NCI-H1436 treated with DMSO at 0.1 percent for 48 hours (cell line): ENCODE measurements around the gene REG3A.

Experiments
- DNase-seq: peaks from one replicate; lab custom pipeline; 2025; lab: John Stamatoyannopoulos, UW

REG3A gene

GRCh38 chr2:79159653-79160052 lies at the start of gene REG3A:
REG3A (minus strand) TSS chr2:79159753; CDS start chr2:79159405, 348 bp downstream.
- DNase-seq = no peak

- DNase-seq = no peak
Measured at GRCh38 chr2:79200762-79201161, 41.2 kb upstream of the REG3A start.

- DNase-seq = no peak
Measured at GRCh38 chr2:79191816-79192215, 32.3 kb upstream of the REG3A start.

GRCh38 chr2:79191081-79191480 lies 31.5 kb upstream of the REG3A start:
- DNase-seq = no peak

GRCh38 chr2:79189465-79189864 lies 29.9 kb upstream of the REG3A start:
- DNase-seq = no peak

GRCh38 chr2:79181617-79182016 lies 22.1 kb upstream of the REG3A start:
- DNase-seq = no peak

GRCh38 chr2:79180092-79180491 lies 20.5 kb upstream of the REG3A start:
- DNase-seq = no peak

GRCh38 chr2:79179036-79179435 lies 19.5 kb upstream of the REG3A start:
- no peak for DNase-seq

- no peak for DNase-seq
Measured at GRCh38 chr2:79178076-79178674, 18.6 kb upstream of the REG3A start.

GRCh38 chr2:79171348-79171958 lies 11.9 kb upstream of the REG3A start:
- DNase-seq = no peak

GRCh38 chr2:79162801-79163200 lies 3.2 kb upstream of the REG3A start:
- DNase-seq = no peak

GRCh38 chr2:79162132-79162531 lies 2.6 kb upstream of the REG3A start:
- no peak for DNase-seq

GRCh38 chr2:79159030-79159429 lies 523 bp downstream of the REG3A start:
- no peak for DNase-seq

- no peak for DNase-seq
Measured at GRCh38 chr2:79155826-79156476, 3.6 kb downstream of the REG3A start.

GRCh38 chr2:79139423-79139822 lies 20.1 kb downstream of the REG3A start:
- DNase-seq = no peak

GRCh38 chr2:79138385-79138784 lies 21.2 kb downstream of the REG3A start:
- no peak for DNase-seq

- DNase-seq = no peak
Measured at GRCh38 chr2:79131687-79132086, 27.9 kb downstream of the REG3A start.

GRCh38 chr2:79129804-79130203 lies 29.7 kb downstream of the REG3A start:
- no peak for DNase-seq

- DNase-seq = no peak
Measured at GRCh38 chr2:79129260-79129659, 30.3 kb downstream of the REG3A start.

- DNase-seq = no peak
Measured at GRCh38 chr2:79128406-79128805, 31.1 kb downstream of the REG3A start.

- DNase-seq = no peak
Measured at GRCh38 chr2:79125721-79125985, 33.9 kb downstream of the REG3A start.

- DNase-seq = no peak
Measured at GRCh38 chr2:79124907-79125720, 34.4 kb downstream of the REG3A start.

- no peak for DNase-seq
Measured at GRCh38 chr2:79122676-79123075, 36.9 kb downstream of the REG3A start.
